RWPE2 (cell line): ENCODE measurements around the gene NGEF.

Experiments
- ATAC-seq: fragments of 200-7000 bp; cut with Tn5 transposase; 3 replicates; pipeline ENCODE4 v1.9.1; 2021; ENCODE audit warnings: low read depth
- DNase-seq: peaks from one replicate; pipeline ENCODE4 v3.0.0-alpha.2; 2020; ENCODE audit warnings: low spot score
- H3K27ac ChIP-seq: fragments of 450-650 bp; 2 replicates; pipeline ENCODE4 v1.5.1; 2017; ENCODE audit warnings: mild to moderate bottlenecking; ENCODE audit not compliant: poor library complexity, severe bottlenecking
- H3K27me3 ChIP-seq: fragments of 250-450 bp; sonication (Bioruptor Pico); 2 replicates; pipeline ENCODE4 v1.5.1; 2021; ENCODE audit warnings: mild to moderate bottlenecking, moderate library complexity; ENCODE audit not compliant: insufficient read depth, poor library complexity, severe bottlenecking
- H3K36me3 ChIP-seq: fragments of 250-450 bp; sonication (Bioruptor Pico); 2 replicates; pipeline ENCODE4 v1.5.1; 2020; ENCODE audit warnings: low read depth, mild to moderate bottlenecking, moderate library complexity
- H3K4me1 ChIP-seq: fragments of 250-450 bp; sonication (Bioruptor Pico); 2 replicates; pipeline ENCODE4 v1.5.1; 2021; ENCODE audit warnings: mild to moderate bottlenecking, moderate library complexity; ENCODE audit not compliant: insufficient read depth, poor library complexity, severe bottlenecking
- H3K4me3 ChIP-seq: fragments of 250-450 bp; sonication (Bioruptor Pico); 2 replicates; pipeline ENCODE4 v1.5.1; 2021; ENCODE audit warnings: mild to moderate bottlenecking, moderate library complexity; ENCODE audit not compliant: severe bottlenecking
- H3K9me3 ChIP-seq: fragments of 250-450 bp; sonication (Bioruptor Pico); 2 replicates; pipeline ENCODE4 v1.5.1; 2021; ENCODE audit warnings: mild to moderate bottlenecking, moderate library complexity; ENCODE audit not compliant: severe bottlenecking
- CTCF ChIP-seq: fragments of 450-650 bp; IDR thresholded peaks from one replicate; pipeline ENCODE4 v1.5.1; 2017; ENCODE audit warnings: mild to moderate bottlenecking, moderate library complexity; ENCODE audit not compliant: poor library complexity, severe bottlenecking

Gene NGEF

DNA sequence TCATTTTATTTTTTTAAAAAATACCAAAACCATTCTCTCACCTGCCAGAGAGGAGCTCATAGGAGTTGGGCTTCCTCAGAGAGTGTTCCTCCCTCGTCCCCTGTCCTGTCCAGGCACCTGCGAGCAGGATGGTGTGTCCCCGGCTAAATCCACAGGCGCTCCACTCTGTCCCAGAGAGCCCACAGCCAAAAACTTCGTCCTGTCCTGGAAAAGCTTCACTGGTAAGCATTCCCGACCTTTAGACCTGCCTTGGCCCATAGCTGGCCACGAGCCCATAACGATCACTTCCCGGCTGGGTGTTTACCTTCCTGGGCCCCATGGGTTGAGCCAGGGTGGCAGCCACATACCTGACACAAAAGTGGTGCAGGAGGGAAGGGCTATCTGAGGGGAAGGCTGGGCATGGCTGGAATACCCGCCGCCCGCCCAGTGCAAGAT lies at the start of gene NGEF:
Gene NGEF (minus strand): TSS at position 230 of the 435 bp plus-strand sequence. CDS start 38,366 bp downstream, outside the sequence.
- no peaks in the 10 kb centered on the region for H3K27me3 ChIP-seq
- DNase-seq (no peak), ATAC-seq (no peak)
- no peaks in the 10 kb centered on the region for H3K4me1 ChIP-seq
- no peaks in the 10 kb centered on the region for H3K9me3 ChIP-seq
- H3K36me3 ChIP-seq = no peaks in the 10 kb centered on the region
- no peak within 1 kb of the TSS for H3K27ac ChIP-seq
- no peak for TF ChIP-seq CTCF
- H3K4me3 ChIP-seq = no peak within 1 kb of the TSS

DNA sequence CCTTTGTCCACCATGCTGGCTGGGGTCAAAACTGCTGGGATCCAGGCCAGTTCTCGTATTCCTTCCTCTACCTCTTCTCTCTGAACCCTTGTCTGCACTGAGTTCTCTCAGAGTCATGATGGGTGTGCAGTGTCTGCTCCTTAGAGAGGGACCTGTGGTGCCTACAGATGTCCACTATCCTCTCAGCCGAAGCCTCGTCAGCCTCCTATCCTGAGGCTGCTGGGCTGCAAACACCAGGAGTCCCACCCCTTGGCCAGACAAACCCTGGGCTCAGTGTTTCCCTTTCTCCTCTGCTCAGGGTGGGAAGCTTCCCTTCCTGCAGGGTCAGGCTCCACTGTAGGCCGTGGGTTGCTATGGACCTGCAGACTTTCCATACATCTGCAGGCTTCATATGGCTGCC lies 49.4 kb upstream of the NGEF start:
- DNase-seq (no peak), ATAC-seq (no peak)
- H3K9me3 ChIP-seq = no peaks in the 10 kb centered on the region
- H3K36me3 ChIP-seq = no peaks in the 10 kb centered on the region
- TF ChIP-seq CTCF = no peak
- H3K4me3 ChIP-seq = no peak overlapping the region
- H3K4me1 ChIP-seq = peaks cover 5% of the 10 kb centered on the region
- no peaks in the 10 kb centered on the region for H3K27me3 ChIP-seq
- H3K27ac ChIP-seq = no peak overlapping the region

DNA sequence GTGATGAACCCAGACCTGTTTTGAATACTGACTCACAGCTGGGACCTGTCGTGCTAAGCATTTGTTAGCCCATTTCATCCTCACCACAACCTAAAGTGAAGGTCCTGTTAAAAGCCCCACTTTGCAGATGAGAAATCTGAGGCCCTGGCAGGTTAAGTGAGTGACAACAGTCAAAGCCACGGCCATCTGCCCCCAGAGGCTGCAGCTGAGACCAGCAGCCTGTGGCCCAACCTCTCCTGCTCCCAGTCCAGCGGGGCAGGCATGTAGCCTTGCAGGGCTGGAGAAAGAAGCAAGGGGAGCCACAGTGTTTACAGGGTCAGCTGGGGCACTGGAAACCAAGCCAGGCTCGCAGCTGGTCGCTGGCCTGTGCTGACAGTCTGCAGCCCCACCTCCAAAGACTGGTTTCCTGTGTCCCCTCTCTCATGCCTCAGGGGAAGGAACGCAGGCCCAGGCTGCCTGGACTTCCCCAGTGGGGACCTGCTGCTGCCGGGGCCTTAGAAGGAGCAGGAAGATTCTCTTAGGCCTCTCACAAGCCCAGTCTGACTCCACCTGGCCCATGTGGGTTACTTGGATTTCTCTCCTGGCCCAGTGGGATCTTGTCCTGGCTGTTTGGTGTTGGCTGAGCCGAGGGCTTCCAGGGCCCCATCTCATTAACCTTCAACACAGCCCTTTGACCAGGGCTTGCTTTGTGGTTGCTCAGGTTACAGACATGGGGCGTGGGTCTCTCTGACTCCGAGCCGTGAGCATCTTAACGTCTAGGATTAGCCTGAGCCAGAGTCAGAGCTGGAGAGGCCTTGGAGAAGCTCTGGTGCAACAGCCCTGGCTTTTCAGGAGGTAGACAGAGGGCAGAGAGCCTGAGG lies 48.8 kb upstream of the NGEF start:
- Histone ChIP-seq H3K4me1 (peaks cover 2% of the 10 kb centered on the region), H3K9me3 (no peaks in the 10 kb centered on the region), H3K27ac (no peak overlapping the region), H3K4me3 (no peak overlapping the region), H3K36me3 (no peaks in the 10 kb centered on the region), H3K27me3 (no peaks in the 10 kb centered on the region)
- ATAC-seq (no peak), DNase-seq (no peak)
- TF ChIP-seq CTCF = no peak

- TF ChIP-seq CTCF = no peak
- H3K36me3 ChIP-seq = no peaks in the 10 kb centered on the region
- no peak overlapping the region for H3K27ac ChIP-seq
- H3K4me1 ChIP-seq = no peaks in the 10 kb centered on the region
- no peaks in the 10 kb centered on the region for H3K9me3 ChIP-seq
- no peaks in the 10 kb centered on the region for H3K27me3 ChIP-seq
- ATAC-seq (no peak), DNase-seq (no peak)
- H3K4me3 ChIP-seq = no peak overlapping the region
Measured at GRCh38 chr2:233060980-233061590, 48.0 kb upstream of the NGEF start.
